ENCODE data around the gene RPS6KB2.

Gene RPS6KB2

GRCh38 chr11:67404515-67405195 is 23.6 kb upstream of the RPS6KB2 start:
- no peak for DNase-seq
- no peak for TF ChIP-seq CTCF (IDR thresholded peaks at IDR 0.05; ENCODE audit: low read depth, low read length, missing control alignments)
- in situ Hi-C loops (cut with HindIII; ENCODE audit: low pct_ligation_motif_present, low sequenced_read_pairs): no loop called here
- peaks cover 8% of the 10 kb centered on the region for H3K36me3 ChIP-seq (replicated peaks)
- no peaks in the 10 kb centered on the region for H3K27me3 ChIP-seq (replicated peaks)
- H3K27ac ChIP-seq: no peak overlapping the region
- no peak overlapping the region for H3K4me3 ChIP-seq (ENCODE audit: low read depth, low read length)

- no peak overlapping the region for H3K4me3 ChIP-seq (ENCODE audit: low read depth, low read length)
Observed at GRCh38 chr11:67405196-67405567, 23.1 kb upstream of the RPS6KB2 start.

GRCh38 chr11:67405688-67406339 is 22.5 kb upstream of the RPS6KB2 start:
- H3K36me3 ChIP-seq (replicated peaks): no peaks in the 10 kb centered on the region
- in situ Hi-C loops (cut with HindIII; ENCODE audit: low pct_ligation_motif_present, low sequenced_read_pairs): no loop called here
- H3K4me3 ChIP-seq (ENCODE audit: low read depth, low read length): no peak overlapping the region
- no peaks in the 10 kb centered on the region for H3K27me3 ChIP-seq (replicated peaks)
- no peak overlapping the region for H3K27ac ChIP-seq
- TF ChIP-seq CTCF (IDR thresholded peaks at IDR 0.05; ENCODE audit: low read depth, low read length, missing control alignments): no peak
- DNase-seq: no peak

More at GRCh38 chr11:67405196-67405567, 23.1 kb upstream of the RPS6KB2 start:
- no peak for TF ChIP-seq CTCF (IDR thresholded peaks at IDR 0.05; ENCODE audit: low read depth, low read length, missing control alignments)
- Histone ChIP-seq H3K27me3 (replicated peaks) (no peaks in the 10 kb centered on the region), H3K36me3 (replicated peaks) (peaks cover 5% of the 10 kb centered on the region), H3K27ac (no peak overlapping the region)
- in situ Hi-C loops (cut with HindIII; ENCODE audit: low pct_ligation_motif_present, low sequenced_read_pairs): no loop called here
- no peak for DNase-seq

GRCh38 chr11:67406420-67406968 is 21.8 kb upstream of the RPS6KB2 start:
- no peak for DNase-seq
- no peak for TF ChIP-seq CTCF (IDR thresholded peaks at IDR 0.05; ENCODE audit: low read depth, low read length, missing control alignments)
- peaks cover 3% of the 10 kb centered on the region for H3K27me3 ChIP-seq (replicated peaks)
- no peaks in the 10 kb centered on the region for H3K36me3 ChIP-seq (replicated peaks)
- no peak overlapping the region for H3K27ac ChIP-seq
- in situ Hi-C loops (cut with HindIII; ENCODE audit: low pct_ligation_motif_present, low sequenced_read_pairs): no loop called here
- H3K4me3 ChIP-seq (ENCODE audit: low read depth, low read length): no peak overlapping the region

GRCh38 chr11:67406969-67407687 is 21.2 kb upstream of the RPS6KB2 start:
- no peak for DNase-seq
- H3K36me3 ChIP-seq (replicated peaks): no peaks in the 10 kb centered on the region
- H3K27ac ChIP-seq: no peak overlapping the region
- no peak for TF ChIP-seq CTCF (IDR thresholded peaks at IDR 0.05; ENCODE audit: low read depth, low read length, missing control alignments)
- peaks cover 8% of the 10 kb centered on the region for H3K27me3 ChIP-seq (replicated peaks)
- H3K4me3 ChIP-seq (ENCODE audit: low read depth, low read length): no peak overlapping the region
- in situ Hi-C loops (cut with HindIII; ENCODE audit: low pct_ligation_motif_present, low sequenced_read_pairs): no loop called here

All from brain microvascular endothelial cell (primary cell).